Renal pelvis (tissue), 4 donors: Measurements from ENCODE around the gene WNK1. TPM values are rescaled to one million over a fixed set of nuclear protein-coding genes. Genes with fewer than 3 reads are reported as not detected.
"Not testable (repeated sequence)": the region's sequence is repeated elsewhere in the genome, so short reads cannot be mapped to it uniquely, and the experiment has no call there.

Source experiments
- DNase-seq: peaks from one replicate; pipeline ENCODE4 v3.0.0-alpha.2; 2013
- polyA plus RNA-seq, 3 donors: library from polyadenylated mRNA; unstranded; fragments of 120-200 nt; gene quantifications; one replicate each; pipeline ENCODE4 v1.2.1, GENCODE V29; 2013; ENCODE audit not compliant: insufficient read length in 3 of 3

Gene WNK1
- polyA plus RNA-seq, 3 donors = 89.6 to 131 (median 128) TPM

GRCh38 chr12:849733-850437, 97.5 kb downstream of the WNK1 start:
- DNase-seq = not testable (repeated sequence)

DNA sequence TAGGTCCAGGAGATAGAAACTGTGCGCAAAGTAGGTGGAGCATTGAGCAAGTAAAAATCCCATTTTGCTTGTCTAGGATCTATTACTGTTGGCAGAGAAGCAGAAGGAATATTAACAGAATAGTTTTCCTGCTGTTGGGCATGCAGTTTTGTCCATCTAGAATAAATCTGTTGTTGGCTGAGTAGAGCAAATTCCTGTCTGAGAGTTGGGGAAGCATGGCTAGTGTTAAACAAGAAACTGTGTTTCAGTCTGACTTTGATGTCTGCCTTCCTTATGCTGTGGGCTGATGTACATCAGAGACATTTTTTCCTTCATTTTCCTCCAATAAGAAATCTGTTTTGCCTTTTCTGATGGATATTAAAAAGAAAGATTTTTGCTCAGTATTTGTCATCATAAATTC, 99.0 kb downstream of the WNK1 start:
- DNase-seq = no peak

DNA sequence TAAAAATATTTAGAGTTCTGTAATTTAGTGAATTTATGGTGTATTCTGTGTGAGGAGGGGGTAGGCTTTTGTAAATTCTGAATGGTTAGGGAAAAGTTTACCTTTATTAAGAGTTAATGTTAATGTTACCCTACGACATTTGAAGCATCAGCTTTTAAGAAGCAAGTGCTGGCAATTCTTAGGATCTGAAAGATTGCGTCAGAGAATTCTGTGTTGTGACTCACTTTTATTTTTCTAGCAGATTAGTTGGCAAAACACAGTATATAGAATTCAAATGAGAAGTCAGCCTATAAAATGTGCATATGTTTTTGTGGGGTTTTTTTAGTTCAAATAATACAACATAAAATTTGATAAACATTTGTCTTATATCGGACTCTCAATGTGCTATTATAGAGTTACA, 99.5 kb downstream of the WNK1 start:
- no peak for DNase-seq

DNA sequence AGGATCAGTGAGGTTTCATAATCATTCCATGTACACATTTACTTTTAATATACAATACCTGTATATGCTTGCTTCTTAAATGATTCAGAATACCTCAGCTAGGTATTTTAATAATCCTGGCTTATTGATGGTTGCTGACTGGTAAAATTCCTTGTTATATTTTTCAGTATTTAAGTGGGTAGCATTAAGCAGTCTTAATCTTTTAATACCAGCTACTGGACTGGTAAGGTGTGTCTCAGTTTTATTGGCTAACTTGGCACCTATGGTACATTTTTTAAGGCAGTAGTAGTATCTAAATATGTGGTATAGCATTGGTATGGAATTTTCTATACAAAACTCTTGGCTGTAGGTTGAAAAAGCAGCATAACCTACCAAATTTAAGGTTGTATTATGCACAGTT, 100.5 kb downstream of the WNK1 start:
- no peak for DNase-seq

DNA sequence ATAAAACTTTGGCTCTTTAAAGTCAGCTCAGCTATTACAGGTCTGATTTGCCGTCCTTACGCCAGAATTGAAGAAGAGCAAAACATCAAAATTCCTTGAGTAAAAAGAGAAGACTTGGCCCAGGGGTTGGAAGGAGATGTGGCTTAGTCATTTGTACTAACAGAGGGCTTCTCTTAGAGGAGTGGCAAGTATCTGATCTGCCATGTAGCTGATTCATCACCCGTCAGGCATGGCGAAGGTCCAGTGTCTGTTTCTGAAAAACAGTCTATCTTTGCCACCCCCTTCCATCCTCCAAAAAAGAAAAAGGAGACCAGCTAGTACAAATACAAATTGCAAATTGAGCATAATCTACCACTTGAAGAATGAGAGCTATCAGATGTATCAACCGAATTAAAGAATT, 105.2 kb downstream of the WNK1 start:
- DNase-seq = no peak

DNA sequence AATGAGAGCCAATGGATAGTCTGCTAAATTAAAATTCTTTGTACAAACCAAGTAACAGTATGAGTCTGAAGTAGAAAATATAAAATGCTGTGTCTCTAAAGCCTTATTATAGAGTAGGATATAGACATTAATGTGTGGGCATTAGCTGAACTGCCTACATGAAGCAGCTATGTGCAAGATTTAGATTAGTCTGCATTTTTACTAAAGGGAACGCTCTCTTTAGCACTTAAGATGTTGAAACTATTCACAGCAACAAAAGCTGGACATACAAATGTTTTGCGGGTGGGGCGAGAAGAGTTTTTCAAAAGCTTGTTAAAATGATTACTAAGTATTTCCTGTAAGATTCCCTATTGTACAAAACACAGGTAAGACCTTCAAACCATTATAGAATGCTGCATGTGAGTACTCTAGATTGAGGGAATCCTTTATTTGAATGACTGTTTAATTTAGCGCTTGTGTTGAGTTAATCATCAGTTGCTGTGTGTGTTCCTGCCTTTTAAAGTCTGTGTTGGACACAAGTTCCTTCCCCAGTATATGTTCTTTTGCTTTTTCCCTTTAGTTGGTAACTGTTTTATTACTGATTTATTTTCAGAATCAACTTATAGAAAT, 110.0 kb downstream of the WNK1 start:
- no peak for DNase-seq

DNA sequence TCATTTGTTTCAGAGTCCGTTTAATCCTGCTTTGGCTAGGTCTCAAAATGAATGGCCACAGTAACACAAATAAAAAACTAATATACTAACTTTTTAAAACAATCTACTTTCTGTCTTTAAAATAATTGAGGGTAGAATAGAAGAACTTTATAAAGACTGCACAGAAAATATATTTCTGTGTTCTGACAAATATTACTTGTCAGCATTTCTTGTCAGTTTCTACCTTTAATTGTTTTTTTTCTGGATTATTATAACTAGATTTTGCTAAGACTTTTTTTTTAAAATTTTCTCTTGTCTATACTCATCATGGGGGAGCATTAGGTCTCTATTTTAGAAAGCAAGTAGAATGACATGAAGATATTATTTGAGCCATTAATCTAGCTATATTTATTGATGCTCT, 110.9 kb downstream of the WNK1 start:
- no peak for DNase-seq

GRCh38 chr12:865614-866013, 113.2 kb downstream of the WNK1 start:
- DNase-seq = no peak

DNA sequence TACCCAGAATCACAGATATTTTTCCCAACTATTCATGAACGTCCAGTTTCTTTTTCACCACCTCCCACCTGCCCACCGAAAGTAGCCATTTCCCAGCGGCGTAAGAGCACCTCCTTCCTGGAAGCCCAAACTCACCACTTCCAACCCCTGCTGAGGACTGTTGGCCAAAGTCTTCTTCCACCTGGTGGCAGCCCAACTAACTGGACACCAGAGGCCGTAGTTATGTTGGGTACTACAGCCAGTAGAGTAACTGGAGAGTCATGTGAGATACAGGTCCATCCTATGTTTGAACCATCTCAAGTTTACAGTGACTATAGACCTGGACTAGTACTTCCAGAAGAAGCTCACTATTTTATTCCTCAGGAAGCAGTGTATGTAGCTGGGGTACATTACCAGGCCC, 115.5 kb downstream of the WNK1 start:
- DNase-seq = no peak

GRCh38 chr12:868722-869121, 116.3 kb downstream of the WNK1 start:
- DNase-seq = no peak

DNA sequence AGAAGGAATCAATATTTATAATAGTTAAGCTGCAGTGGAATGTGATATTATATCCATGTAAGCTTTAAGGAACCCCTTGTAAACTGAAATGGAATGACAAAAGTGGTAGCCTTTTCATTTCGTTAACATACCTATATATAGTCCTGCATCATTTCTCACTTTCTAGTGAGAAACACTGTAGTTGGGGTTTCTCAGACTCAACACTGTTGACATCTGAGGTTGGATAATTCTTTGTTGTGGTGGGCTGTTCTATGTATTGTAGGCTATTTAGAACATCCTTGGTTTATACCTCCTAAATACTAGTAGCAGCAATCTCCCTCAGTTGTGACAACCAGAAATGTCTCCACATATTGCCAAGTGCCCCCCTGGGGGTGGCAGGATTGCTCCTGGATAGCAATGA, 118.0 kb downstream of the WNK1 start:
- no peak for DNase-seq

DNA sequence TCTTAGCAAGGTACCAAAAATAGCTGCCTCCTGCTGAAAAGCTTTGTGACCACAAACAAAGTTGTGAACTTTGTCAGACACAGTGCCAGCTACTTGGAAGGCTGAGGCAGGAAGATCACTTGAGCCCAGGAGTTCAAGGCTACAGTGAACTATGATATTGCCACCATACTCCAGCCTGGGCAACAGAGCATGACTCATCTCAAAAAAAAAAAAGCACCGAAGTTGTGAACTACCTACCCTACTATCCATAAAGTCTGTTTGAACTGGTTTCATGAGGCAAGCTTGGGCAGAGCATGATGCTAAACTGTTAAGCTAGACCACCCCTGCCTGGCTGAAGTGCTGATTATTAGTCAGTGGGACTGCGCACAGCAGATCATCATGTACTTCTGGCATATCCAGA, 121.6 kb downstream of the WNK1 start:
- no peak for DNase-seq

DNA sequence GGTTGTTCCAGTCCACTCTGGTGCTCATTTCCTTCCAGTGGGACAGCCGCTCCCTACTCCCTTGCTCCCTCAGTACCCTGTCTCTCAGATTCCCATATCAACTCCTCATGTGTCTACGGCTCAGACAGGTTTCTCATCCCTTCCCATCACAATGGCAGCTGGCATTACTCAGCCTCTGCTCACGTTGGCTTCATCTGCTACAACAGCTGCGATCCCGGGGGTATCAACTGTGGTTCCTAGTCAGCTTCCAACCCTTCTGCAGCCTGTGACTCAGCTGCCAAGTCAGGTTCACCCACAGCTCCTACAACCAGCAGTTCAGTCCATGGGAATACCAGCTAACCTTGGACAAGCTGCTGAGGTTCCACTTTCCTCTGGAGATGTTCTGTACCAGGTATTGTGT, 127.3 kb downstream of the WNK1 start:
- no peak for DNase-seq

DNA sequence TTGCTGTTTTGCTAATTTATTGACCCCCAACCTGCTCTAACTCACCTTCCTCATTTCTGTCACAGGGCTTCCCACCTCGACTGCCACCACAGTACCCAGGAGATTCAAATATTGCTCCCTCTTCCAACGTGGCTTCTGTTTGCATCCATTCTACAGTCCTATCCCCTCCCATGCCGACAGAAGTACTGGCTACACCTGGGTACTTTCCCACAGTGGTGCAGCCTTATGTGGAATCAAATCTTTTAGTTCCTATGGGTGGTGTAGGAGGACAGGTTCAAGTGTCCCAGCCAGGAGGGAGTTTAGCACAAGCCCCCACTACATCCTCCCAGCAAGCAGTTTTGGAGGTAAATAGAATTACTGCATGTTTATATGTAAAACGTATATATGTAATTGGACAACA, 128.3 kb downstream of the WNK1 start:
- DNase-seq = no peak

- no peak for DNase-seq
Observed at GRCh38 chr12:884746-885414, 132.5 kb downstream of the WNK1 start.

GRCh38 chr12:885701-886100, 133.3 kb downstream of the WNK1 start:
- no peak for DNase-seq

DNA sequence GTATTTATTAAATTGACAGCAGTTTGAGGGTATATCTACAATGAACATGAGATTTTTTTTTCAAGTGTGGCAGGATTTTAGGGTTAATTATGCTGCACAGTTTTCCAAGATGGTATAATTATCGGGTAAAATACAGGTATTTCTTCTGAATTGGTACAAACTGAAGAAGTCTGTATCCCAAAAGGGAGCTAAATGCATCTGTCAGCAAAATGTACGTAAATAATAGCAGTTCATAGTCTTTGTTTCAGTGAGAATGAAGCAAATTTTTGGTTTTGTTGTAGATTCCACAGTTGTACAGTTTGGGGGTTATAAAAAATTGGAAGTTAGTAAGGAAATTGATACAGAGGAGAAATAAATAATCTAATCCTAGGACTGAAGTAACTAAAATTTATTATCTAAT, 133.8 kb downstream of the WNK1 start:
- no peak for DNase-seq

DNA sequence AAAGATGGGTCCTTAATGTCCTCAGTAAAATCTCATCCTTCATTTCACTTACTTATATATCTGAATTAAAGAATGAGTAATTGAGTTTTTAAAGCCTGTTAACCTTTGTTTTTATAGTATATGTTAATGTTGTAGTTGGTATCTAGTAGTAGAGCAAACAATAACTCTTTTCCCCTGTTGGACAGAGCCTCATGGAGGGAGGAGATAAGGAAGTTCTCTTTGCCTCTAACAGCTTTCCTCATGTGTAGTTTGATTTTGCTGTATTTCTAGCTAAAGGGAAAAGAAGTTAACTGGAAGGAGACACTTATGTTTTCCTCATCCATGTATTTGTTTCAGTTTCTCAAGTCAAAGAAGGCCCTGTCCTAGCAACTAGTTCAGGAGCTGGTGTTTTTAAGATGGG, 141.8 kb downstream of the WNK1 start:
- DNase-seq = no peak

DNA sequence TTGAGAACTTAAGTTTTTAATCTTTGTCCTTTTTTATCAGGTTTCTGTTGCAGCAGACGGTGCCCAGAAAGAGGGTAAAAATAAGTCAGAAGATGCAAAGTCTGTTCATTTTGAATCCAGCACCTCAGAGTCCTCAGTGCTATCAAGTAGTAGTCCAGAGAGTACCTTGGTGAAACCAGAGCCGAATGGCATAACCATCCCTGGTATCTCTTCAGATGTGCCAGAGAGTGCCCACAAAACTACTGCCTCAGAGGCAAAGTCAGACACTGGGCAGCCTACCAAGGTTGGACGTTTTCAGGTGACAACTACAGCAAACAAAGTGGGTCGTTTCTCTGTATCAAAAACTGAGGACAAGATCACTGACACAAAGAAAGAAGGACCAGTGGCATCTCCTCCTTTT, 143.7 kb downstream of the WNK1 start:
- no peak for DNase-seq

- DNase-seq = no peak
Observed at GRCh38 chr12:897386-897785, 145.0 kb downstream of the WNK1 start.

GRCh38 chr12:902581-902980, 150.2 kb downstream of the WNK1 start:
- DNase-seq = no peak

DNA sequence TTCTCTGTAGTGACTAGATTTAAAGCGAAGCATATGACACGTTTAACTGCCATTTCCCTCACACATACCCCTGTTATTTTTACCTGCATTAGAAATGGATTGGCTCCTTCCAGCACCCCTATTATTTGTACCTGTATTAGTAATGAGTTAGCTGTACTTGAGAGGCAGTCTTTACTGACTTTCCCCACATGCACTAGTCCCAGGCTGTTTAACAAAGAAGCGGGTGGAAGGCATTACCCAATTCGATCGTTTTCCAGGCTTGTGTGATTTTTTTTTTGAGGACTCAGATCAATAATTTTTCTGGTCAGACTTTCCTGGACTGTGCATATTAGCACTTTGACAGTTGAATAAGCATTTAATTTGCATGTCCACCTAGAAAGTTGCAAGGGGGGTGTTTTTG, 150.7 kb downstream of the WNK1 start:
- DNase-seq = no peak

DNA sequence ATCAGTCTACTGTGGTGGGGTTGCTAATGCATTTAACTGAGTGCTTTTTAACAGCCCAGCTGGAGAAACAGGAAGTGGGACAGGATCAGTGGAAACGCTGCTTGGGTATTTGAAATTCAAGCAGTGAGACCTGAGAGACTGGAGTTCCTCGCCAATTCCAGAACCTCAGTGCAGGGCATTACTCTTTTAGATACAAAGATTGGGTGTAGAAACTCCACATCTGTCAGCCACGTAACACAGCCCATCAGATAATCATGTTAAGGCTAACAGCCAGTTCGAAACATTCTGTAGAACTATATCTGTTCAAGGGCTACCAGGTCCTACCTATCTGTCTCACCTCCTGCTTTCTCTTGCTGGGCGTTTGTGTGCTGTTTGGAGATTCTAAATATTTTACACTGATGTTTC, 151.6 kb downstream of the WNK1 start:
- DNase-seq = no peak
